DMS114 treated with DMSO at 0.1 percent for 48 hours (cell line): ENCODE data around the gene PAPPA.

Experiments used
- DNase-seq: peaks from one replicate; lab custom pipeline; 2025; ENCODE audit not compliant: unreplicated experiment; lab: John Stamatoyannopoulos, UW

Gene PAPPA

GRCh38 chr9:116153765-116154333 is at the start of gene PAPPA:
TSS of gene PAPPA (plus strand) at chr9:116153791. CDS start at chr9:116154173, 382 bp downstream.
- DNase-seq = no peak

GRCh38 chr9:116103976-116104820 is 49.4 kb upstream of the PAPPA start:
- no peak for DNase-seq

GRCh38 chr9:116112236-116112635 is 41.4 kb upstream of the PAPPA start:
- DNase-seq = no peak

- no peak for DNase-seq
These were observed 37.7 kb upstream of the PAPPA start for GRCh38 chr9:116115761-116116353.

- DNase-seq = no peak
These were observed 37.2 kb upstream of the PAPPA start for GRCh38 chr9:116116393-116116792.

GRCh38 chr9:116123171-116123570 is 30.4 kb upstream of the PAPPA start:
- no peak for DNase-seq

GRCh38 chr9:116124472-116125040 is 29.0 kb upstream of the PAPPA start:
- DNase-seq = no peak

- no peak for DNase-seq
These were observed 20.4 kb upstream of the PAPPA start for GRCh38 chr9:116133163-116133562.

GRCh38 chr9:116134975-116135374 is 18.6 kb upstream of the PAPPA start:
- DNase-seq = no peak

GRCh38 chr9:116137010-116137409 is 16.6 kb upstream of the PAPPA start:
- DNase-seq = no peak

GRCh38 chr9:116137581-116137980 is 16.0 kb upstream of the PAPPA start:
- DNase-seq = no peak

GRCh38 chr9:116141864-116142561 is 11.6 kb upstream of the PAPPA start:
- DNase-seq = no peak

- DNase-seq = no peak
These were observed 10.7 kb upstream of the PAPPA start for GRCh38 chr9:116142706-116143492.

GRCh38 chr9:116144038-116144437 is 9.6 kb upstream of the PAPPA start:
- DNase-seq = no peak

GRCh38 chr9:116144555-116144954 is 9.0 kb upstream of the PAPPA start:
- DNase-seq = no peak

- DNase-seq = no peak
These were observed 8.6 kb upstream of the PAPPA start for GRCh38 chr9:116145036-116145435.

- no peak for DNase-seq
These were observed 5.8 kb upstream of the PAPPA start for GRCh38 chr9:116147821-116148220.

GRCh38 chr9:116149844-116150243 is 3.7 kb upstream of the PAPPA start:
- no peak for DNase-seq

- DNase-seq = no peak
These were observed 2.4 kb upstream of the PAPPA start for GRCh38 chr9:116151199-116151598.

- no peak for DNase-seq
These were observed 1.6 kb upstream of the PAPPA start for GRCh38 chr9:116151966-116152381.
